T follicular helper cell (primary cell): ENCODE measurements around the gene OR10Z1.

ENCODE experiments used
- DNase-seq: peaks from one replicate; pipeline ENCODE4 v3.0.0-alpha.2; 2020; ENCODE audit warnings: low read depth
- total RNA-seq, 2 experiments: gene quantifications; one replicate each; lab custom pipeline; 2026; lab: John Stamatoyannopoulos, UW

The OR10Z1 gene, protein sequence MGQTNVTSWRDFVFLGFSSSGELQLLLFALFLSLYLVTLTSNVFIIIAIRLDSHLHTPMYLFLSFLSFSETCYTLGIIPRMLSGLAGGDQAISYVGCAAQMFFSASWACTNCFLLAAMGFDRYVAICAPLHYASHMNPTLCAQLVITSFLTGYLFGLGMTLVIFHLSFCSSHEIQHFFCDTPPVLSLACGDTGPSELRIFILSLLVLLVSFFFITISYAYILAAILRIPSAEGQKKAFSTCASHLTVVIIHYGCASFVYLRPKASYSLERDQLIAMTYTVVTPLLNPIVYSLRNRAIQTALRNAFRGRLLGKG
- total RNA-seq = 0 reads per million in 2 experiments

GRCh38 chr1:158604968-158605367, at the start of gene OR10Z1:
TSS of gene OR10Z1 (plus strand) at chr1:158605268. CDS start at chr1:158606439, 1,171 bp downstream.
- DNase-seq = no peak

DNA sequence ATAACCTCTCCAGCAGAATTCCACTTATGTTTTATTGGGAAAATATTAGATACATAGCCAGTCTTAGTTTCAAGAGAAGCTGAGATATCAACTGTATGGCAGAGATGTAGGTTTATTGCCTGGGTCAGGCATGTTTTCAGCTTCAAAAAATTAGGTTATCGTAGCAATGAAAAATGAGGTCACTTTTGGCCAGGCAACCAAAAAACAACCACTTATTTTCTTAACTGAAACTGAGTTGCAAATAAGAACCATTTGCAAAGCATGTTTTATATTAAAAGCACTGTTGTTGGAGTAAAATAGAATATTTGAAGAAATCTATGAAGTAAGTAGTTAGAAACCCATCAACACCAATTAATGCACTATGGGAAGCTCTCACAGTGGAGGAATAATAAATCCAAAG, 45.4 kb upstream of the OR10Z1 start:
- DNase-seq = no peak

GRCh38 chr1:158563853-158564252, 41.2 kb upstream of the OR10Z1 start:
- no peak for DNase-seq

DNA sequence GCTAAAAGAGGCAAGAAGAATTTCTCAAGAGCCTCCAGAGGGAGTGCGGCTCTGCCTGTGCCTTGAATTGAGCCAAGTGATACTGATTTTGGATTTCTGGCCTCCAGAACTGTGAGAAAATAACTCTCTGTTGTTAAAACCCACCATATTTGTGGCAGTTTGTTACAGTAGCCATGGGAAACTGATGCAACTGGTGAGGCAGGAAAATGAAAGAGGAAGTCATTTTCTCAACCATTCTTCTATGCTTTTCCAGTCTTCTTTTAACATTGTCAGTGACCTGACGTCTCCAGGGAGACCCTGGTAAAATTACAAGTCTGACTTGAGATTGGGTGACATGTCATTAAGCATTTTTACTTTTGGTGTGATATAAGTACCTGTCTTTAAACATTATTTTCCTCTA, 40.5 kb upstream of the OR10Z1 start:
- no peak for DNase-seq

GRCh38 chr1:158570480-158570879, 34.6 kb upstream of the OR10Z1 start, which contains the start of gene OR6P1:
TSS of gene OR6P1 (minus strand) at chr1:158570580. CDS start at chr1:158563604, 6,976 bp downstream.
- DNase-seq = no peak

DNA sequence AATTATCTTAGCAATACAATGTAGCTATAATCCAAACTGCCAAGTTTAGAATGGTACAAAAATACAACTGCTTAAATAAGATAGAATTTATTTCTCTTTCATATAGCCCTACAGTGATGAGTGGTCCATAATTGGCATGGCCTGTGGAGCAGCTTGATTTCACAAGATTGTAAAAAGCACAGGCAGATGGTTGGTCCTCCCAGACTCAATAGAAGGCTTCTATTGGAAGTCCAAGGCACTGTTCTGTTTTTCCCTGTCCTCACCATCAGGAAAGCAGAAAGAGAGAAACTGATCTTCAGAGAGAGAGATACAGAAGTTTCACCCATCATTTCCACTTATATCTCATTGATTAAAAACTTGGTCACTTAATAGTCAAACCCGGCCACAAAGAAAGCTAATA, 32.8 kb upstream of the OR10Z1 start:
- DNase-seq = no peak

DNA sequence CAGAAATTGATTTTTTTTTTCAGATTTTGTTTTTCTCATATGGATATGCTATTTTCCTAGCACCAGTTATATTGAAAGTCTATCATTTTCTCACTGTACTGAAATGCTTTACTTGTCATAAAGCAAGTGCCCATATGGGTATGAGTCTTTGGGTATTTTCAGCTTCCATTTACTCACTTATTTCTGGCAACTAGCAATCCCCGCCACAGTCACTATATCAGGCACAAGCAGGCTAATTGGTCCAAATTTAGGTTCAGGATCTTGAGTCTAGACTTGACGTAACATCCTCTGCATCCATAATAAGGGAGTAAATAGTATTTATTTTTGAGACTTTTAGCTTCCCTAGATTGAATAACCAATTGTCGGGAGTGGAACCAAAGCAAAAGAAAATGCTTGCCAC, 27.5 kb upstream of the OR10Z1 start:
- no peak for DNase-seq

DNA sequence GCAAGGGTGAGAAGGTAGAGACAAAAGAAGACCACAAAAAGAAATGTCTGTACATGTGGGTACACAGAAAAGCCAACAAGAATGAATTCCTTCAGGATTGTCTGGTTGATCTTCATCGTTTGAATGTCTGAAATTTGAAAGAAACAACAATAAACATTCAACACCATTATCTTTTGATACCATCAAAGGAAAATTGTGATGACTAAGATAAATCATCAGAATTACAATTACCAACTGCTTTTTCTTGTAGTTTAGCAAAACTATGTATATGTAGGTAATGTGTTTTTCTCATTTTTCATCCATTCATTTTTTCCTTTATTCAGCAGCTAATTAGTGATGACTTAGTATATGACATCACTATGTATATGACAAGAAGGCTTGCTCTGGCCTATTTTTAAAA, 25.3 kb upstream of the OR10Z1 start, which contains the start of gene OR10X1:
TSS of gene OR10X1 (minus strand) at position 167 of the 400 bp plus-strand sequence. CDS start at position 167, 0 bp downstream.
- no peak for DNase-seq

- no peak for DNase-seq
Measured at GRCh38 chr1:158583962-158584361, 21.1 kb upstream of the OR10Z1 start.

DNA sequence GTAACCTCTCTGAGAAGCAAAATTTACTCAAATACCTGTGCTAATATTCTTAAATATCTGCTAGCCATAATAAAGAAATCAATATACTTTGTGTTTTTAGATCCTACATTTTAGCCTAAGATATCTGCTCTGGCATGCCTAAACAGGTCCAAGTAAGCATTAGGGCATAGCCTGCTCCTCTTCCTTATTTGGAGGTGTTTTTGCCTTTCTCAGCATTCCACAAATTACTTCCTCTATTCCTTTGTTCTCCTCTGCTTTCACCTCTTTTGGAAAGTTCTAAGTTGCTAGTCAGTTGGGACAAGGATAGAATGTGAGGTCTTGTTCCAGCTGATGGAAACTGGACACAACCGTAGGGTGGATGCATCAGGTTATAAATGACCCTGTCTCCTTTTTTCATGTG, 18.1 kb upstream of the OR10Z1 start:
- no peak for DNase-seq

- no peak for DNase-seq
Measured at GRCh38 chr1:158600735-158601134, 4.3 kb upstream of the OR10Z1 start.

DNA sequence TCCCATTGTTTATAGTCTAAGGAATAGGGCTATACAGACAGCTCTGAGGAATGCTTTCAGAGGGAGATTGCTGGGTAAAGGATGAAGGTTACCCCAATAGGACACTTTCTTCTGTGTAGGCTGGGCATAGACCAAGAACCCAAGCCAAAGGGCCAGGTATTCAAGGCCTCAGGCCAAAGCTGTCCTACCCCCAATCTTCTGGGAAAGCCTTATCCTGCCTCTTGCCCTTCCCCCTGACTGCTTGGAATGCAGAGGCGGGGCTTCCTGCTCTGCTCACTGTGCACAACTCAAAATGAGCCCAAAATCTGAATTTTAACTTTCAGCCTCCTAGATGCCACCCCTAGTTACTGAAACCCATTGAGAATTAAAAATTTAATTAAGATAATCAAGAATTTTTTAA, 2.2 kb downstream of the OR10Z1 start:
- no peak for DNase-seq

- DNase-seq = no peak
Measured at GRCh38 chr1:158611916-158612315, 6.8 kb downstream of the OR10Z1 start.

DNA sequence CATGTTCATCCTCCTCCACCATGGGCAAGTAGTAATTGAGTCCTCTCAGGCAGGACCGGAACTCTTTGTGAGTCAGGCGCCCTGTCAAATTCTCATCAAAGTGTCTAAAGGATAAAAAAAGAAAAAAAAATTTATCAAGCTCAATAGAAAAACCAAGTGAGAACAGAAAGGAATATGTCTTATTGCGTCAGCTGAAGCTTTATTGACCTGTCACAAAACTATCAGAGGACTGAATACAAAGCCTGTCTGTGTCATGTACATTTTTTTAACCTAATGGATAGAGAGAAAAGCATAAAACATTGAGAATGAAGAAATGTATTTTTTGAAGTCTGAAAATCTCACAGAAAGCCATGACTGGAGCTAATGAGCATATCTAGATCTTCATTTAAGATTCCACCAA, 8.7 kb downstream of the OR10Z1 start:
- DNase-seq = no peak

DNA sequence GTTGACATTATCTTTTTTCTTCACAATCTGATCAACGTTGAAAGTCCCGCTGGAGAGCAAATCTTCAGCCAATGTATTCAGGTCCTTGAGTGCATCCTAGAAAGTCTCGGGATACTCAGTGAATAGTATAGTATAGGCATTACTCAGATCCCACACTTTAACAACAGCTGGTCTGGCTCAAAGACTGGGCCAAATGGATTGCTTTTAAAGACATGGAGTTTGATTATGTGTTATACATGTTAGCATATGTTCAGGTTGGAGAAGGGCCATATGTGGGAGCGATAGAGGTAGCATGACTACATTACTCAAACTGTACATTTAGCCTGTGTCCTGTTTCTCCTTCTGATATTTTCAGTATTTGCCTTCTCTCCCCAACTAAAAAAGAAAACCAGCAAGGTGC, 33.1 kb downstream of the OR10Z1 start:
- no peak for DNase-seq

GRCh38 chr1:158638904-158639303, 33.8 kb downstream of the OR10Z1 start:
- no peak for DNase-seq

GRCh38 chr1:158644449-158644848, 39.4 kb downstream of the OR10Z1 start:
- no peak for DNase-seq

GRCh38 chr1:158646465-158646864, 41.4 kb downstream of the OR10Z1 start:
- DNase-seq = no peak

DNA sequence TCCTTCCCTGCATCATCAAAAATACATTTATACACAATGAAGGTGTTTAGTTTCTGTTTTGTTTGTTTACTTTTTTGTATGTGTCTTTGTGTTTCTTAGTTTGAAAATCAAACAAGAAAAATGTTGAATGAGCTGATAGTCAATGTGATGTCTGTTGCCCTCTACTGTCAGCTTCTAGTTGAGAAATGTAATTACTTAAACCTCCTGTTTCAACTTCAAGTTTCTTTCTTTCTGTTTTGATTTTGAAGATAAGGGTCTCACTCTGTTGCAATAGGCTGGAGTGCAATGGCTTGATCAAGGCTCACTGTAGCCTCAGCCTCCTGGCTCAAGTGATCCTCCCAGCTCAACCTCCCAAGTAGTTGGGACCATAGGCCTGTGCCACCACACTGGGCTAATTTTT, 44.0 kb downstream of the OR10Z1 start:
- no peak for DNase-seq

GRCh38 chr1:158652721-158653334, 47.8 kb downstream of the OR10Z1 start:
- no peak for DNase-seq

- no peak for DNase-seq
Measured at GRCh38 chr1:158654086-158654485, 49.0 kb downstream of the OR10Z1 start.

- no peak for DNase-seq
Measured at GRCh38 chr1:158654571-158654970, 49.5 kb downstream of the OR10Z1 start.
